Ishikawa (cell line): Measurements from ENCODE around the gene NDP.

Experiments
- CEBPB ChIP-seq: IDR thresholded peaks from 2 replicates; pipeline ENCODE4 v1.6.1; 2012
- EGR1 ChIP-seq: IDR thresholded peaks from 2 replicates; pipeline ENCODE4 v1.6.1; 2012
- EP300 ChIP-seq: IDR thresholded peaks from 2 replicates; pipeline ENCODE4 v1.6.1; 2012; ENCODE audit warnings: borderline replicate concordance
- RAD21 ChIP-seq: IDR thresholded peaks from 2 replicates; pipeline ENCODE4 v1.6.1; 2012; ENCODE audit warnings: low read depth
- TAF1 ChIP-seq: IDR thresholded peaks from 2 replicates; pipeline ENCODE4 v1.6.1; 2012; ENCODE audit warnings: low read depth, mild to moderate bottlenecking
- YY1 ChIP-seq: IDR thresholded peaks from 2 replicates; pipeline ENCODE4 v1.6.1; 2012; ENCODE audit warnings: low read depth
- TF ChIP-seq, protein P1 (sequence below): IDR thresholded peaks from 2 replicates; pipeline ENCODE4 v1.6.1; 2012
- TF ChIP-seq, protein P2 (sequence below): IDR thresholded peaks from 2 replicates; pipeline ENCODE4 v1.6.1; 2012
- TF ChIP-seq, protein P3 (sequence below): IDR thresholded peaks from 2 replicates; pipeline ENCODE4 v1.6.1; 2012; ENCODE audit warnings: low read depth, mild to moderate bottlenecking

DNA sequence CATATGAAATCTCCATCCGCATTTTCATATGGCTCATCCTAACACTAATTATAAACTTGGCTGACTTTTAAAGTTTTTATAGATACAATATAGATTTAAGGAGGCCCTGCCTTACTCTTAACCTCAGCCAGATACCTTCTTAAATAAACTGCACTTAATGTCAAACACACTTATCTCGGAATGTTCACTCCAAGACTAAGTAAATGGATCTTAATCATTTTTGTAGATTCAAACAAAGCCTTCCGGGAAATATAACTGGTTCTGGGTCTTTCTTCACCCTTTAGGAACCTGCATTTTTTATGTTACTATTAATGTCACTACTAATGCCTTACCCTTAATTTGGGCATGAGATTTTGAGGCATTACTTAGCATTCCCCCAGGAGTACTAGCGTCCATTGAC, 43.7 kb upstream of the NDP start:
- TF ChIP-seq, protein P1, sequence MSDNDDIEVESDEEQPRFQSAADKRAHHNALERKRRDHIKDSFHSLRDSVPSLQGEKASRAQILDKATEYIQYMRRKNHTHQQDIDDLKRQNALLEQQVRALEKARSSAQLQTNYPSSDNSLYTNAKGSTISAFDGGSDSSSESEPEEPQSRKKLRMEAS, result no peak
- TF ChIP-seq, protein P2, sequence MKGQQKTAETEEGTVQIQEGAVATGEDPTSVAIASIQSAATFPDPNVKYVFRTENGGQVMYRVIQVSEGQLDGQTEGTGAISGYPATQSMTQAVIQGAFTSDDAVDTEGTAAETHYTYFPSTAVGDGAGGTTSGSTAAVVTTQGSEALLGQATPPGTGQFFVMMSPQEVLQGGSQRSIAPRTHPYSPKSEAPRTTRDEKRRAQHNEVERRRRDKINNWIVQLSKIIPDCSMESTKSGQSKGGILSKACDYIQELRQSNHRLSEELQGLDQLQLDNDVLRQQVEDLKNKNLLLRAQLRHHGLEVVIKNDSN, result no peak
- no peak for TF ChIP-seq EP300
- no peak for TF ChIP-seq EGR1
- TF ChIP-seq RAD21, result no peak
- TF ChIP-seq, protein P3, sequence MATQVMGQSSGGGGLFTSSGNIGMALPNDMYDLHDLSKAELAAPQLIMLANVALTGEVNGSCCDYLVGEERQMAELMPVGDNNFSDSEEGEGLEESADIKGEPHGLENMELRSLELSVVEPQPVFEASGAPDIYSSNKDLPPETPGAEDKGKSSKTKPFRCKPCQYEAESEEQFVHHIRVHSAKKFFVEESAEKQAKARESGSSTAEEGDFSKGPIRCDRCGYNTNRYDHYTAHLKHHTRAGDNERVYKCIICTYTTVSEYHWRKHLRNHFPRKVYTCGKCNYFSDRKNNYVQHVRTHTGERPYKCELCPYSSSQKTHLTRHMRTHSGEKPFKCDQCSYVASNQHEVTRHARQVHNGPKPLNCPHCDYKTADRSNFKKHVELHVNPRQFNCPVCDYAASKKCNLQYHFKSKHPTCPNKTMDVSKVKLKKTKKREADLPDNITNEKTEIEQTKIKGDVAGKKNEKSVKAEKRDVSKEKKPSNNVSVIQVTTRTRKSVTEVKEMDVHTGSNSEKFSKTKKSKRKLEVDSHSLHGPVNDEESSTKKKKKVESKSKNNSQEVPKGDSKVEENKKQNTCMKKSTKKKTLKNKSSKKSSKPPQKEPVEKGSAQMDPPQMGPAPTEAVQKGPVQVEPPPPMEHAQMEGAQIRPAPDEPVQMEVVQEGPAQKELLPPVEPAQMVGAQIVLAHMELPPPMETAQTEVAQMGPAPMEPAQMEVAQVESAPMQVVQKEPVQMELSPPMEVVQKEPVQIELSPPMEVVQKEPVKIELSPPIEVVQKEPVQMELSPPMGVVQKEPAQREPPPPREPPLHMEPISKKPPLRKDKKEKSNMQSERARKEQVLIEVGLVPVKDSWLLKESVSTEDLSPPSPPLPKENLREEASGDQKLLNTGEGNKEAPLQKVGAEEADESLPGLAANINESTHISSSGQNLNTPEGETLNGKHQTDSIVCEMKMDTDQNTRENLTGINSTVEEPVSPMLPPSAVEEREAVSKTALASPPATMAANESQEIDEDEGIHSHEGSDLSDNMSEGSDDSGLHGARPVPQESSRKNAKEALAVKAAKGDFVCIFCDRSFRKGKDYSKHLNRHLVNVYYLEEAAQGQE, result no peak
- TF ChIP-seq TAF1, result no peak
- TF ChIP-seq CEBPB, result no peak
- TF ChIP-seq YY1, result no peak
